Suprapubic skin (tissue), 3 donors: Measurements from ENCODE around the gene FAM83G.

Experiments
- POLR2A ChIP-seq, 2 donors: fragments of 450-650 bp; IDR thresholded peaks; one replicate each; pipeline ENCODE4 v1.6.1; 2017; ENCODE audit warnings: antibody characterized with exemption in 2 of 2, mild to moderate bottlenecking in 2 of 2, moderate library complexity in 2 of 2
- TF ChIP-seq, protein P1 (sequence below), 2 donors: fragments of 200-600 bp in 1 of 2; fragments of 450-650 bp in 1 of 2; sonication (generic) in 1 of 2; IDR thresholded peaks; one replicate each; pipeline ENCODE4 v1.5.1; 2016 to 2019; ENCODE audit warnings: antibody characterized with exemption in 2 of 2, mild to moderate bottlenecking in 1 of 2, moderate library complexity in 1 of 2

DNA sequence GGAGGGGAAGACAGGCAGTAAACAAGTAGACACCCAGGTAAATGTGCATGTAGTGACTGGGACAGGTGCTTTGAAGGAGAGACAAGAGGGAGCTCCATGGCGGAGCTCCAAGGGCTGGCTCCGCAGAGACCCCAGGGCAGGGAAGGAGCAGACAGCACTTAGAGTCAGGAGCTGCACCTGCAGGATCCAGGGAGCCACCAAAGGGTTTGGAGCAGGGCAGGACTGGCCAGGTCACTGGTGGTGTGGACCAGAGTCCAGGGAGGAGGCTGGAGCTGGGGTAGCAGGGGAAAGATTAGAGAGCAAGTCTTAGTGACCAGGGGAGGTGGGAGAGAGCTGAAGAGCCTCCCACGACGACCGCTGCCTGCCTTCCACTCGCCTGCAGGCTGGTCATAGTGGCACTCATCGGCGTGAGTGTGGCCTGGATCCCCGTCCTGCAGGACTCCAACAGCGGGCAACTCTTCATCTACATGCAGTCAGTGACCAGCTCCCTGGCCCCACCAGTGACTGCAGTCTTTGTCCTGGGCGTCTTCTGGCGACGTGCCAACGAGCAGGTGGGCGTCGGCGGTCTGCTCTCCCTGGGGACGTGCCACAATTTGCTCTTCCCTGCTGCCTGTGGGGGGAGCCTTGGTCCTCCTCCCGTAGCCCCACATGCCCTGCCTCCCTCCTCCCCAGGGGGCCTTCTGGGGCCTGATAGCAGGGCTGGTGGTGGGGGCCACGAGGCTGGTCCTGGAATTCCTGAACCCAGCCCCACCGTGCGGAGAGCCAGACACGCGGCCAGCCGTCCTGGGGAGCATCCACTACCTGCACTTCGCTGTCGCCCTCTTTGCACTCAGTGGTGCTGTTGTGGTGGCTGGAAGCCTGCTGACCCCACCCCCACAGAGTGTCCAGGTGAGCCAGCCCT is 14.7 kb upstream of the FAM83G start:
- TF ChIP-seq, protein P1, sequence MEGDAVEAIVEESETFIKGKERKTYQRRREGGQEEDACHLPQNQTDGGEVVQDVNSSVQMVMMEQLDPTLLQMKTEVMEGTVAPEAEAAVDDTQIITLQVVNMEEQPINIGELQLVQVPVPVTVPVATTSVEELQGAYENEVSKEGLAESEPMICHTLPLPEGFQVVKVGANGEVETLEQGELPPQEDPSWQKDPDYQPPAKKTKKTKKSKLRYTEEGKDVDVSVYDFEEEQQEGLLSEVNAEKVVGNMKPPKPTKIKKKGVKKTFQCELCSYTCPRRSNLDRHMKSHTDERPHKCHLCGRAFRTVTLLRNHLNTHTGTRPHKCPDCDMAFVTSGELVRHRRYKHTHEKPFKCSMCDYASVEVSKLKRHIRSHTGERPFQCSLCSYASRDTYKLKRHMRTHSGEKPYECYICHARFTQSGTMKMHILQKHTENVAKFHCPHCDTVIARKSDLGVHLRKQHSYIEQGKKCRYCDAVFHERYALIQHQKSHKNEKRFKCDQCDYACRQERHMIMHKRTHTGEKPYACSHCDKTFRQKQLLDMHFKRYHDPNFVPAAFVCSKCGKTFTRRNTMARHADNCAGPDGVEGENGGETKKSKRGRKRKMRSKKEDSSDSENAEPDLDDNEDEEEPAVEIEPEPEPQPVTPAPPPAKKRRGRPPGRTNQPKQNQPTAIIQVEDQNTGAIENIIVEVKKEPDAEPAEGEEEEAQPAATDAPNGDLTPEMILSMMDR (IDR thresholded peaks at IDR 0.05) = no peak
- TF ChIP-seq POLR2A (IDR thresholded peaks at IDR 0.05) = no peak
